ENCODE results near the gene HS3ST5. TPM values are rescaled to one million over a fixed set of nuclear protein-coding genes. Genes with fewer than 3 reads are reported as not detected.
"Not testable (repeated sequence)": the region's sequence is repeated elsewhere in the genome, so short reads cannot be mapped to it uniquely, and the experiment has no call there.

The HS3ST5 gene
- polyA plus RNA-seq, 1 donor (not counting 4 experiments of a cell fraction or from before 2014, with no cell fraction given), result not detected

GRCh38 chr6:114024746-114025145 lies 318.1 kb downstream of the HS3ST5 start:
- Histone ChIP-seq H3K27ac (ENCODE audit: control insufficient read depth, insufficient read depth, low read length) (no peak overlapping the region), H3K4me3 (ENCODE audit: control insufficient read depth in 2 of 3, extremely low read depth in 1 of 3, insufficient read depth in 2 of 3, low read depth in 1 of 3, low read length in 3 of 3) (no peak overlapping the region), H3K27me3 (ENCODE audit: control insufficient read depth, extremely low read depth, insufficient read depth, low read length) (no peaks in the 10 kb centered on the region), H3K4me1 (ENCODE audit: control insufficient read depth, extremely low read depth, insufficient read depth, low read length) (no peaks in the 10 kb centered on the region), H3K4me2 (ENCODE audit: control insufficient read depth, extremely low read depth, insufficient read depth, low read depth, low read length) (no peak overlapping the region), H3K36me3 (ENCODE audit: control insufficient read depth in 2 of 2, extremely low read depth in 1 of 2, insufficient read depth in 2 of 2, low read length in 2 of 2) (no peaks in the 10 kb centered on the region), H3K9me1 (ENCODE audit: control insufficient read depth, extremely low read depth, insufficient read depth, low read length) (no peaks in the 10 kb centered on the region), H2AFZ (ENCODE audit: control insufficient read depth, low read length) (no peak overlapping the region), H3K79me2 (ENCODE audit: control insufficient read depth, insufficient read depth, low read length) (no peaks in the 10 kb centered on the region), H3K9me3 (ENCODE audit: control insufficient read depth, low read depth, low read length) (no peaks in the 10 kb centered on the region), H3K9ac (ENCODE audit: control insufficient read depth, extremely low read depth, insufficient read depth, low read length) (no peak overlapping the region), H4K20me1 (ENCODE audit: control insufficient read depth, extremely low read depth, insufficient read depth, low read length) (no peaks in the 10 kb centered on the region)
- TF ChIP-seq EZH2 (IDR thresholded peaks at IDR 0.05; ENCODE audit: low read length) (no peak), CTCF (optimal IDR thresholded peaks at IDR 0.05 in 1 of 3, IDR thresholded peaks at IDR 0.05 in 1 of 3, conservative IDR thresholded peaks at IDR 0.05 in 1 of 3; ENCODE audit: extremely low read depth in 1 of 3, insufficient read depth in 2 of 3, low read length in 3 of 3) (no peak)
- dilution Hi-C loops (cut with MboI; ENCODE audit: extremely low pct_ligation_motif_present, low sequenced_read_pairs), result no loop called here
- DNase-seq (ENCODE audit: low read depth, low spot score), result no peak
- FAIRE-seq, result no peak

GRCh38 chr6:114020196-114020595 lies 322.6 kb downstream of the HS3ST5 start:
- no peaks in the 10 kb centered on the region for H3K79me2 ChIP-seq (ENCODE audit: control insufficient read depth, insufficient read depth, low read length)
- no peak for TF ChIP-seq CTCF (optimal IDR thresholded peaks at IDR 0.05 in 1 of 3, IDR thresholded peaks at IDR 0.05 in 1 of 3, conservative IDR thresholded peaks at IDR 0.05 in 1 of 3; ENCODE audit: extremely low read depth in 1 of 3, insufficient read depth in 2 of 3, low read length in 3 of 3)
- no peak for TF ChIP-seq EZH2 (IDR thresholded peaks at IDR 0.05; ENCODE audit: low read length)
- H4K20me1 ChIP-seq (ENCODE audit: control insufficient read depth, extremely low read depth, insufficient read depth, low read length), result no peaks in the 10 kb centered on the region
- dilution Hi-C loops (cut with MboI; ENCODE audit: extremely low pct_ligation_motif_present, low sequenced_read_pairs), result no loop called here
- H2AFZ ChIP-seq (ENCODE audit: control insufficient read depth, low read length), result no peak overlapping the region
- H3K4me2 ChIP-seq (ENCODE audit: control insufficient read depth, extremely low read depth, insufficient read depth, low read depth, low read length), result no peak overlapping the region
- H3K27ac ChIP-seq (ENCODE audit: control insufficient read depth, insufficient read depth, low read length), result no peak overlapping the region
- peaks cover 13% of the 10 kb centered on the region for H3K4me1 ChIP-seq (ENCODE audit: control insufficient read depth, extremely low read depth, insufficient read depth, low read length)
- H3K9me1 ChIP-seq (ENCODE audit: control insufficient read depth, extremely low read depth, insufficient read depth, low read length), result no peaks in the 10 kb centered on the region
- FAIRE-seq (no peak), DNase-seq (ENCODE audit: low read depth, low spot score) (no peak)
- no peak overlapping the region for H3K4me3 ChIP-seq (ENCODE audit: control insufficient read depth in 2 of 3, extremely low read depth in 1 of 3, insufficient read depth in 2 of 3, low read depth in 1 of 3, low read length in 3 of 3)
- H3K9ac ChIP-seq (ENCODE audit: control insufficient read depth, extremely low read depth, insufficient read depth, low read length), result no peak overlapping the region
- H3K9me3 ChIP-seq (ENCODE audit: control insufficient read depth, low read depth, low read length), result no peaks in the 10 kb centered on the region
- no peaks in the 10 kb centered on the region for H3K27me3 ChIP-seq (ENCODE audit: control insufficient read depth, extremely low read depth, insufficient read depth, low read length)
- no peaks in the 10 kb centered on the region for H3K36me3 ChIP-seq (ENCODE audit: control insufficient read depth in 2 of 2, extremely low read depth in 1 of 2, insufficient read depth in 2 of 2, low read length in 2 of 2)

- H3K4me3 ChIP-seq (ENCODE audit: control insufficient read depth in 2 of 3, extremely low read depth in 1 of 3, insufficient read depth in 2 of 3, low read depth in 1 of 3, low read length in 3 of 3); H4K20me1 ChIP-seq (ENCODE audit: control insufficient read depth, extremely low read depth, insufficient read depth, low read length); dilution Hi-C loops (cut with MboI; ENCODE audit: extremely low pct_ligation_motif_present, low sequenced_read_pairs); H3K36me3 ChIP-seq (ENCODE audit: control insufficient read depth in 2 of 2, extremely low read depth in 1 of 2, insufficient read depth in 2 of 2, low read length in 2 of 2); H3K79me2 ChIP-seq (ENCODE audit: control insufficient read depth, insufficient read depth, low read length); H3K9ac ChIP-seq (ENCODE audit: control insufficient read depth, extremely low read depth, insufficient read depth, low read length); H3K27me3 ChIP-seq (ENCODE audit: control insufficient read depth, extremely low read depth, insufficient read depth, low read length); H3K9me3 ChIP-seq (ENCODE audit: control insufficient read depth, low read depth, low read length); H2AFZ ChIP-seq (ENCODE audit: control insufficient read depth, low read length); H3K9me1 ChIP-seq (ENCODE audit: control insufficient read depth, extremely low read depth, insufficient read depth, low read length): not testable (repeated sequence)
- Histone ChIP-seq H3K4me1 (ENCODE audit: control insufficient read depth, extremely low read depth, insufficient read depth, low read length) (peaks cover 13% of the 10 kb centered on the region), H3K4me2 (ENCODE audit: control insufficient read depth, extremely low read depth, insufficient read depth, low read depth, low read length) (peak overlapping the region; percentile 32), H3K27ac (ENCODE audit: control insufficient read depth, insufficient read depth, low read length) (peak overlapping the region; percentile 26)
- FAIRE-seq (peak; percentile 71), DNase-seq (ENCODE audit: low read depth, low spot score) (peak; percentile 11)
Measured at GRCh38 chr6:114017146-114017545, 325.7 kb downstream of the HS3ST5 start.

GRCh38 chr6:114014106-114014505 lies 328.7 kb downstream of the HS3ST5 start:
- DNase-seq (ENCODE audit: low read depth, low spot score); dilution Hi-C loops (cut with MboI; ENCODE audit: extremely low pct_ligation_motif_present, low sequenced_read_pairs); FAIRE-seq: not testable (repeated sequence)

More at GRCh38 chr6:114014106-114014505, 328.7 kb downstream of the HS3ST5 start:
- H3K36me3 ChIP-seq (ENCODE audit: control insufficient read depth in 2 of 2, extremely low read depth in 1 of 2, insufficient read depth in 2 of 2, low read length in 2 of 2); H2AFZ ChIP-seq (ENCODE audit: control insufficient read depth, low read length); H3K9me3 ChIP-seq (ENCODE audit: control insufficient read depth, low read depth, low read length); H3K27ac ChIP-seq (ENCODE audit: control insufficient read depth, insufficient read depth, low read length); H3K4me3 ChIP-seq (ENCODE audit: control insufficient read depth in 2 of 3, extremely low read depth in 1 of 3, insufficient read depth in 2 of 3, low read depth in 1 of 3, low read length in 3 of 3); H3K9ac ChIP-seq (ENCODE audit: control insufficient read depth, extremely low read depth, insufficient read depth, low read length); H3K9me1 ChIP-seq (ENCODE audit: control insufficient read depth, extremely low read depth, insufficient read depth, low read length); H4K20me1 ChIP-seq (ENCODE audit: control insufficient read depth, extremely low read depth, insufficient read depth, low read length); H3K27me3 ChIP-seq (ENCODE audit: control insufficient read depth, extremely low read depth, insufficient read depth, low read length); H3K4me2 ChIP-seq (ENCODE audit: control insufficient read depth, extremely low read depth, insufficient read depth, low read depth, low read length); H3K79me2 ChIP-seq (ENCODE audit: control insufficient read depth, insufficient read depth, low read length): not testable (repeated sequence)
- H3K4me1 ChIP-seq (ENCODE audit: control insufficient read depth, extremely low read depth, insufficient read depth, low read length), result peaks cover 17% of the 10 kb centered on the region
